Lower leg skin (tissue), 3 donors: Measurements from ENCODE around the gene FOXS1.

ENCODE experiments used
- CTCF ChIP-seq, 3 donors: fragments of 450-650 bp; IDR thresholded peaks; one replicate each; pipeline ENCODE4 v1.5.1; 2016; ENCODE audit warnings: antibody characterized with exemption in 3 of 3, mild to moderate bottlenecking in 3 of 3, moderate library complexity in 2 of 3
- POLR2A ChIP-seq, 2 donors: fragments of 450-650 bp; IDR thresholded peaks; one replicate each; pipeline ENCODE4 v1.6.1; 2016 to 2017; ENCODE audit warnings: antibody characterized with exemption in 2 of 2, mild to moderate bottlenecking in 1 of 2, moderate library complexity in 1 of 2

- no peak for TF ChIP-seq CTCF (IDR thresholded peaks at IDR 0.05)
- TF ChIP-seq POLR2A (IDR thresholded peaks at IDR 0.05), result no peak
Measured at GRCh38 chr20:31869942-31870725, 24.7 kb upstream of the FOXS1 start, which contains the start of the genes DUSP15 and TTLL9.
